Epithelial cell of proximal tubule (primary cell): Measurements from ENCODE around the gene NLGN1. TPM values are rescaled to one million over a fixed set of nuclear protein-coding genes. Genes with fewer than 3 reads are reported as not detected.

ENCODE experiments used
- DNase-seq: peaks from one replicate; pipeline ENCODE4 v3.0.0-alpha.2; 2011; ENCODE audit warnings: low read depth
- H3K4me3 ChIP-seq: 2 replicates; pipeline ENCODE4 v1.5.1; 2011; ENCODE audit warnings: low read depth, mild to moderate bottlenecking, low read length
- CTCF ChIP-seq: conservative IDR thresholded peaks from 2 replicates; pipeline ENCODE4 v1.5.1; 2012; ENCODE audit warnings: low read depth, mild to moderate bottlenecking, low read length
- total RNA-seq: library from RNA; depleted of rRNA; stranded (reverse); fragments of >200 nt; gene quantifications from 2 replicates; pipeline ENCODE4 v1.2.3, GENCODE V29; 2015

NLGN1 gene
- total RNA-seq, 1 donor from 2014 or later, result 1.9 TPM

GRCh38 chr3:173660645-173661299 lies 263.2 kb downstream of the NLGN1 start:
- TF ChIP-seq CTCF, result no peak
- no peak overlapping the region for H3K4me3 ChIP-seq
- no peak for DNase-seq

GRCh38 chr3:173663696-173664111 lies 266.2 kb downstream of the NLGN1 start:
- TF ChIP-seq CTCF, result no peak
- DNase-seq, result no peak

GRCh38 chr3:173676094-173676493 lies 278.6 kb downstream of the NLGN1 start:
- no peak overlapping the region for H3K4me3 ChIP-seq
- no peak for DNase-seq
- no peak for TF ChIP-seq CTCF

More at GRCh38 chr3:173663696-173664111, 266.2 kb downstream of the NLGN1 start:
- H3K4me3 ChIP-seq, result no peak overlapping the region

- DNase-seq, result no peak
- no peak overlapping the region for H3K4me3 ChIP-seq
Observed at GRCh38 chr3:173681188-173681678, 283.7 kb downstream of the NLGN1 start.

GRCh38 chr3:173685456-173685855 lies 287.9 kb downstream of the NLGN1 start:
- peak overlapping the region; percentile 11 for H3K4me3 ChIP-seq
- DNase-seq, result peak; percentile 94
- no peak for TF ChIP-seq CTCF

More at GRCh38 chr3:173681188-173681678, 283.7 kb downstream of the NLGN1 start:
- no peak for TF ChIP-seq CTCF

GRCh38 chr3:173688216-173688842 lies 290.8 kb downstream of the NLGN1 start:
- no peak for TF ChIP-seq CTCF
- DNase-seq, result peak; percentile 88

More at GRCh38 chr3:173688216-173688842, 290.8 kb downstream of the NLGN1 start:
- no peak overlapping the region for H3K4me3 ChIP-seq
